GM19023 (cell line): ENCODE results near the gene CHRNA9.
"Not testable (repeated sequence)": the region's sequence is repeated elsewhere in the genome, so short reads cannot be mapped to it uniquely, and the experiment has no call there.

Experiments
- ATAC-seq: cut with Tn5 transposase; IDR thresholded peaks from one replicate; pipeline ENCODE4 v1.9.1; 2021; ENCODE audit warnings: mild to moderate bottlenecking, moderate library complexity; ENCODE audit not compliant: unreplicated experiment

Gene CHRNA9

GRCh38 chr4:40334591-40335524 lies at the start of gene CHRNA9:
Gene CHRNA9, plus strand, starts transcription at chr4:40335333. Its CDS starts 135 bp downstream, at chr4:40335468.
- no peak for ATAC-seq

- ATAC-seq: no peak
Measured at GRCh38 chr4:40285692-40286091, 49.4 kb upstream of the CHRNA9 start.

- ATAC-seq: no peak
Measured at GRCh38 chr4:40288566-40288965, 46.6 kb upstream of the CHRNA9 start.

- no peak for ATAC-seq
Measured at GRCh38 chr4:40289366-40290188, 45.6 kb upstream of the CHRNA9 start.

- not testable (repeated sequence) for ATAC-seq
Measured at GRCh38 chr4:40290611-40291186, 44.4 kb upstream of the CHRNA9 start.

GRCh38 chr4:40292313-40292759 lies 42.8 kb upstream of the CHRNA9 start:
- ATAC-seq: no peak

- no peak for ATAC-seq
Measured at GRCh38 chr4:40294339-40294738, 40.8 kb upstream of the CHRNA9 start.

GRCh38 chr4:40295030-40295429 lies 40.1 kb upstream of the CHRNA9 start:
- ATAC-seq: not testable (repeated sequence)

- no peak for ATAC-seq
Measured at GRCh38 chr4:40295572-40295971, 39.6 kb upstream of the CHRNA9 start.

GRCh38 chr4:40299126-40299525 lies 36.0 kb upstream of the CHRNA9 start:
- no peak for ATAC-seq

GRCh38 chr4:40299811-40300292 lies 35.3 kb upstream of the CHRNA9 start:
- ATAC-seq: no peak

GRCh38 chr4:40300371-40301162 lies 34.6 kb upstream of the CHRNA9 start:
- no peak for ATAC-seq

GRCh38 chr4:40301603-40302002 lies 33.5 kb upstream of the CHRNA9 start:
- ATAC-seq: peak; percentile 87

GRCh38 chr4:40303751-40304150 lies 31.4 kb upstream of the CHRNA9 start:
- ATAC-seq: no peak

- ATAC-seq: peak; percentile 27
Measured at GRCh38 chr4:40305328-40306170, 29.6 kb upstream of the CHRNA9 start.

- ATAC-seq: no peak
Measured at GRCh38 chr4:40306226-40306625, 28.9 kb upstream of the CHRNA9 start.

- no peak for ATAC-seq
Measured at GRCh38 chr4:40306976-40307375, 28.2 kb upstream of the CHRNA9 start.

GRCh38 chr4:40307627-40308497 lies 27.3 kb upstream of the CHRNA9 start:
- ATAC-seq: no peak
